GM12891 (cell line): Measurements from ENCODE around the gene FRMD5.

Experiments used
- POLR2A ChIP-seq: IDR thresholded peaks from 2 replicates; pipeline ENCODE4 v1.6.1; 2011; ENCODE audit warnings: low read depth, low read length, control low read depth
- POLR2AphosphoS5 ChIP-seq: IDR thresholded peaks from 2 replicates; pipeline ENCODE4 v1.6.1; 2011; ENCODE audit warnings: low read depth, low read length, control low read depth
- POU2F2 ChIP-seq: IDR thresholded peaks from 2 replicates; pipeline ENCODE4 v1.6.1; 2011; ENCODE audit warnings: low read depth, mild to moderate bottlenecking, control low read depth, low read length, moderate library complexity
- SPI1 ChIP-seq: IDR thresholded peaks from 2 replicates; pipeline ENCODE4 v1.6.1; 2011; ENCODE audit warnings: low read depth, low read length, control low read depth
- TAF1 ChIP-seq: IDR thresholded peaks from 2 replicates; pipeline ENCODE4 v1.6.1; 2011; ENCODE audit warnings: low read depth, low read length, control low read depth

DNA sequence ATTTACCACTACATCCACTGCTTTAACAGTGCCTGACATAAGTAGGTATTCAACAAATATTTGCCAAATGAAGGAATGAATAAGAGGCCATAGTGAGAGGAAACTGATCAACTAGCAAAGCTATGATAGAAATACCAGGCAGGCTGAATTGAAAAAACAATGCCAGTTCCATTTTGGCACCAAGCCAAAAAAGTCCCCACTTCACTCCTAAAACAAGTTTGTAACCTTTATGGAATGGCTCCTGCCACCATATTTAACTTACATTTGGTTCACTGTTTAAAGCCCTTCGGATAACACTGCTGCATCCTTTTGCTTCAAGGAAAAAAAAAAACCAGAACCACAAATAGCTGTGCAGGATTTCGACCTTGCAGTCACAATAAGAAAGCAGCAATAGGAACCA is 166.1 kb downstream of the FRMD5 start:
- TF ChIP-seq POLR2A: no peak
- no peak for TF ChIP-seq TAF1
- TF ChIP-seq POU2F2: no peak
- TF ChIP-seq POLR2AphosphoS5: no peak
- TF ChIP-seq SPI1: no peak
